HG02678 (cell line): ENCODE results near the gene NPFFR1.

Source experiments
- ATAC-seq: cut with Tn5 transposase; IDR thresholded peaks from one replicate; pipeline ENCODE4 v1.9.1; 2021; ENCODE audit warnings: mild to moderate bottlenecking, moderate library complexity; ENCODE audit not compliant: unreplicated experiment

Gene NPFFR1, protein sequence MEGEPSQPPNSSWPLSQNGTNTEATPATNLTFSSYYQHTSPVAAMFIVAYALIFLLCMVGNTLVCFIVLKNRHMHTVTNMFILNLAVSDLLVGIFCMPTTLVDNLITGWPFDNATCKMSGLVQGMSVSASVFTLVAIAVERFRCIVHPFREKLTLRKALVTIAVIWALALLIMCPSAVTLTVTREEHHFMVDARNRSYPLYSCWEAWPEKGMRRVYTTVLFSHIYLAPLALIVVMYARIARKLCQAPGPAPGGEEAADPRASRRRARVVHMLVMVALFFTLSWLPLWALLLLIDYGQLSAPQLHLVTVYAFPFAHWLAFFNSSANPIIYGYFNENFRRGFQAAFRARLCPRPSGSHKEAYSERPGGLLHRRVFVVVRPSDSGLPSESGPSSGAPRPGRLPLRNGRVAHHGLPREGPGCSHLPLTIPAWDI

DNA sequence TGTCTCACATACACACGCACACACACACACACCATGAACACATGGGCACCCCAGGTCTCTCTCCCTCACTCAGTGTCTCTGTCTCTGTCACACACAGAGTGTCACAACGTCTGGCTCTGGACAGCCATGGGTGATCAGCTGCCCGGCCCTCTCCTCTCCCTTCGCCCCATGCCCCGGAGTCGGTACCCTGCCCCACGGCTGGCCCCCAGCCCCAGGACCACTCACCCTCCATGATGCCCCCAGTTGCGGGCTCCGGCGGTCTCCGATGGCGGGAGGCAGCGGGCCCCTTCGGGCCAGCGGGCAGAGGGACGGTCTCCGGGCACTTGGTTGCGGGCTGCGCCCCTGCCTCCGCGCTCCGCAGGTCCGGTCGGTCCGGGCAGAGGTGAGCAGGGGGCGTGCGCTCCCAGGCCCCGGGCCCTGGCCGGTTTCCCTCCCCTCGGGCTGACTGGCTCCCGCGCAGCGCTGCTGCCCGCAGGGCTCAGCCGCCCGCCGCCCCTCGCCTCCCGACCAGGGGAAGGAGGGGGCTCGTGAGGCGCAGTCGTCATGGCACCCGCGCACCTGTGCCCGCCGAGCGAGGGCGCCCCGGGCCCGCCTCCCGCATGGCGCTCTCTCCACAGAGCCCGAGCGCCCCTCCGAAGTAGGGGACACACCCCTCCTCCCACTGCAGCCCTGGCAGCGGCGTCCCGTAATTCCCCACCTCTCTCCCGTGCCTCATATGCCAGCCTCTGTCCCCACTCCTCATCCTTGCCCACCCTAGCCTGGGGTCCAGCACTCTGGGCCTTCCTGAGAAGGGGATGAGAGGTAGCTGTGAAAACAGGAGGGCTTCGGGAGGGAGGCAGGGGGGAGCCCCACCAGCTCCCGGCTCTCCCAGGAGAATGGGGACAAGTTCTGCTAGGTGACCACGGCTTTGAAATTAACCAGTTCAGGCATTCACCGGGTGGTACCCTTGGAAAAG lies at the start of gene NPFFR1:
TSS of gene NPFFR1 (minus strand) at position 560 of the 955 bp plus-strand sequence. CDS start at position 232, 328 bp downstream.
- no peak for ATAC-seq

DNA sequence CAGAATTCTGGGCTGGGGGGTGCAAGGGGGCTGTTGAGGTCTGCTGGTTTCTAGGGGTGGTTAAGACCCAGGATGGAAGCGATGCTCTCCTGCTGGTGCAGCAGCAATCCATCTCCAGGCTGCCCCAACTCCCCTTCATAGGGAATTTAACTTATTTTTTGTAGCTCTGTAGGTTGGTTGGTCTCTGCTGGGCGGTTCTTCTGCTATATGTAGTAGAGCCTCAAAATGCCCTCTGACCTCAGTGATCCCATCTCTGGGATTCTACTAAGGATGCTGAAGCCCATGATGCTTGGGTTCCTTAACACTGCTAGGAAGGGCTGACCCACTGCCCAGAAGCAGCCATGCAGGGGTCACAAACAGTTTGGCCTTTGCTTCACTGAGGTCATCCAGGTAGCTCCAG lies 49.5 kb upstream of the NPFFR1 start:
- no peak for ATAC-seq

DNA sequence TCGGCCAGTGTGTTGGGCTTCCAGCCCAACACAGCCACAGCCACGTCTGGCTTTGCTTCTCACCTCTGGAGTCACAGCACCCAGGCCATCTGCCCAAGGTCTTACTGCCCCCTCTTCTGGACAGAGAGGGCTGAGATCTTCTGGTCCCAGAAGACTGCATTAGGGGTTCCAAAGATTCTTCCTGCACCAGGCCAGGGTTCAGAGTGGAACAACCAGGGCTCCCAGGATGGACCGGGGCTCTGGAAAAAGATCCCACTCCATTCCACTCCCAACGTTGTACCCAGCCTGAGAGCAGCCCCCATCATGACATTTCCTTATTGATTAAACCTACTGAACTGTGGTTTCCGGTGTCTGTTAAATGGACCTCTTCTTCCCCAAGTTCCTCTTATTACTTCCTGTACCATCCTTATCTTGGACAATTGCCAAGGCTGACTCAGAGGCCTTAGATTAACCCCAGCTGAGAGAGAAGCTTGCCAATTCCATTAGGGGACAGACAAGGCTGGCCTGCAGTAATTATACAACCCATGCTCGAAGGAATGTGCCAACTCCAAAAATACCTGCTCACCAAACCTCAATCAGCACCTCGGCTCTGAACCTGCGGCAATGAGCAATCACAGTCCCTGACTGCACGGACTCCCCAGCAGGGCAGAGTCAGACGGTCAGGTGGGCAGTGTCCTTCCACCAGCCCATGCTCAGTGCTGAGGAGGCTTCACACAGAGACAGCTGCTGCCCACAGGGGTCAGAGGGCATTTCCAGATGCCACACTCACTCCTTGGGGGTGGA lies 47.9 kb upstream of the NPFFR1 start:
- no peak for ATAC-seq

DNA sequence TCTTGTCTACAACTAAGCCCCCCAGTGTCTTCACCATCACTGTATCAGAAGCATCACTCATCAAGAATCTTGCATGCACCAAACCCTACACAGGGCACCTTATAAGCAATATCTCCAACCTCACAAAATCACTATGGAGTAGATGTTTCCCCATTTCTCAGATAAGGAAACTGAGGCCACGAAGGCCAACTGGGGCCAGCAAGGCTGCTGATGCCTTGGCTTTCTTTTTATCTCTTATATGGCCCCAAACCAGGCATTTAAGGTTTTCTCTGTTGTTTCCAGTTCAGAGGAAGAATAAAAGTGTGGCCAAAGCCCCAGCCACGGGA lies 47.3 kb upstream of the NPFFR1 start:
- ATAC-seq: no peak

DNA sequence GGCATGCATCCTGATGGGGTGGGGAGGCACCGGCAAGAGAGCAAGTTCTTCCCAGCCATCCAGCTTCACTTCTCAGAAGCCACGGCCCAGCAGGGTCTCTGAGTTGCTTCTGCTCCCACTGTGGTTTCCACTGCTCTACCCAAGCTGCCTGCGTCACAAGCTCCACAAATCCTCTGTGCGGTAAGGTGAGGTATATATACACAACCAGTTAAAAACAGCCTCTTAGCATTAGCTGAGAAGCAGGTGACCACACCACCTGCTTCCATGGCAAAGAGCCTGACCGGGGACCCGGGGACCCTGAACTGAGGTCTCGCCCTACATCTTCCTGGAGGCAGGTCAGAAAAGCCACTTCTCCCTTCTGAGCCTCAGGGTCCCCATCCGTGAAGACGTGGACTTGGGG lies 46.9 kb upstream of the NPFFR1 start:
- ATAC-seq: no peak

DNA sequence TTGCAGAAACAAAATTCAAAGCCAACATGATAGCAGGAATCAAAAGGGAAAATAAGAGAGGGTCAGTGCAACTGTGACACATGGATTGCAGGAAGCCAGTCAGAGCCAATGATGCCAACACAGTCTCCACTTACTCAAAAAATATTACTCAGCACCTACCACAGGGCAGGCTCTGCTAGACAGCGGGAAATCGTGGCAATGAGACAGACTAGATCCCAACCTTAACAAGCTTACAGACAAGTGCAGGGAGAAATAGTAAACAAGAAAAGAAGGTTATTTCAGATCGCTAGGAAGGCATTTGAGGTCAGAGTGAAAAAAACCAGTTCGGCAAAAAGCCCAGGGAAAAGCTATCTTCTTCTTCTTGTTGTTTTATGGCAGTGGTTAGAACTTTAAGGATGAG lies 45.2 kb upstream of the NPFFR1 start:
- no peak for ATAC-seq

DNA sequence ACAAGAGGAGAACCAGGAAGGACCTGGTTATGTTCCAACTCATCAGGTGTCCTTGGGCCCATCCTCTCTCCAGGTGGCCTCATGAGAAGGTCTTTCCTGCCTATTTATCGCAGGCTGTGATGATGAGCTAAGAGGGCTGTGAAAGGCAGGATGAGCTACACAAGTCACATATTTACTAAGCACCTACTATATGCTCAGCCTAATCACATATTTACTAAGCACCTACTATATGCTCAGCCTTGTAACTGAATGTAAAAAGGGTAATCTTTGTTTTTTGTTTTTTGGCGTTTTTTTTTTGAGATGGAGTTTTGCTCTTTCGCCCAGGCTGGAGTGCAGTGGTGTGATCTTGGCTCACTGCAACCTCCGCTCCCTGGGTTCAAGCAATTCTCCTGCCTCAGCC lies 44.2 kb upstream of the NPFFR1 start:
- ATAC-seq: no peak

DNA sequence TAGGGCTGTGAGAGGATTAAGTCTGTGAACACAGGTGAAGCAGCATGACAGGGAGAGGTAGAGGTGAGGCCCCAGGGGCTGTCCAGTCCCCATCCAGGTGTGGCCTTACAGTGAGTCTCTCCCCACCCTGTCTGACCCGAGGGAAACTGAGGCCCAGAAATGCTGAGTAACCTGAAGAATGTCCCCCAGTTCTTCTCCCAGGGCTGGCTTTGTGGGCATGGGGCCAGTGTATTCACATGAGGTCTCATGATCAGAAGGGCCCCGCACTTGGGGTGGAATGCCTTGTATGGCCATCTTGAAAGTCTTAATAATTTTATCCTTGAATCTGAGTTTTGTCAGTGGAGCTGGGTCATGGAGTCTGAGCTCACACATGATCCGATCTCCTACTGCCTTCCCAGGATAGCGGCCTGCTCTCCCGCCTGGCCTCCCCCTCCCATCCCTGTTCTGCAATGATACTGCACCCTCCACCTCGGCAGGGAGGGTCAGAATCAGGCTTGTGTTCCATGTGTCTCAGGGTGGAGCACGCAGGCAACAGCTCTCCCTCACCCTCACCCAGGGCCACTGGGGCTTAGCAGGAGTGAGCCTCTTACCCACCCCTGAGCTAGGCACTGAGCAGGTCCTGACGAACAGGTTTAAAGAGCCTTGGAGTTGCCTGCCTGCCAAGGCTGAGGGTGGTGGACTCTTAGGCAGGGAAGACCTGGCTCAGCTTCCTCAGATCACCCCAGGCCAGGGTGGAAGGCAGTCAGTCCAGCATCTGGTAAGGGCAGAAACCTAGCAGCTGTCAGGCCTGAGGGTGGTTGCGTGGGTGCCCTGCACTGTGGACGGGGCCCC lies 41.4 kb upstream of the NPFFR1 start:
- no peak for ATAC-seq

DNA sequence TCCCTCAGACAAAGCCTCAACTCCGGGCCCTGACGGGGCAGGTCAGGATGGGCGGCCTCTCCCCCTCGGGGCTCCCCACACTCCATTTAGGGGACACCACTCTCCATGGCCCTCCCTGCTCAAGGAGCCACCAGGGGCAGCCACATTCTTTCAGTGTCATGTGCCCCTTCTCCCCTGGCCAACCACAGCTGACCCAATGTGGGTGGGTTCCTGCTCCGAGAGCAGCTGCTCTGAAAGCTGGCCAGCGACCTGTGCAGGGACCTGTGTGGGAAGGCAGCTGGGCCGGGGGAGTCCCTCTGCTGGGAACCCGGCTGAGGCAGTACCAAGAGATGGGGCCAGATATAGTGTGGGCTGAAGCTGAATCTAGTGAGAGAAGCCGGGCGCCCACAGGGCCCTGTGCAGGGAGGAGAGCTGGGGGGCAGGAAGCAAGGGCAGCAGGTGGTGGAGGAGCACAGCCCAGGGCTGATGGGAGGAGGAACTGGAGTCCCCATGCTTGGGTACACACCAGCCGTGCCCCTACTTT lies 40.6 kb upstream of the NPFFR1 start:
- peak; percentile 84 for ATAC-seq

DNA sequence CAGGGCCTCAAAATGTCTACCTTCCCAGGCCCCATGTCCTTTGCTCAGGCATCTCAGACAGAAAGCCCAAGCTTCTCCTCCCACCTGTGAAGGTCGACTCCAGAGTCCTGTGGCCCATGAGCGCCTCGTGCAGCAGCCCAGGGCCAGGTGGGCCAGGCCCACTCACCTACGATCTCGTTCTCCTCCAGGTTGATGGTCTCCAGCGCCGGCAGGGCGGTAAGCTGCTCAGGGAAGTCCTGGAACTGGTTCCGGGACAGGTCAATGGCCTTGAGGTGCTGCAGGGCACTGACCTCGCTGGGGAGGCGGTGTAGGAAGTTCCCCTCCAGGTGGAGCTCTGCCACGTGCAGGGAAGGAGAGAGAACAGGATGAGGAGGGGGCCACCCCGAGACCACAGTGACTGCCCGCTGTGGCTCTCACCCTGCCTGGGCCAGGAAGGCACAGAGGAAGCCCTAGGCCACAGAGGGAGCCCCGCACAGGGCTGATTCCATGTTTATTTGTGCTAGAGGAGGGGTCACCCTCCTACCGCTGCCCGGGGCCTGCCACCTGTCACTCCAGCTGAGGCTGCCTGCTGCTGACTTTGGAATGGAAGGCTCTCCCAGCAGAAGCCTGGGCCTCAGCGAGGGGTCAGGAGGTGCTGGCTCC lies 40.0 kb upstream of the NPFFR1 start:
- ATAC-seq: no peak

DNA sequence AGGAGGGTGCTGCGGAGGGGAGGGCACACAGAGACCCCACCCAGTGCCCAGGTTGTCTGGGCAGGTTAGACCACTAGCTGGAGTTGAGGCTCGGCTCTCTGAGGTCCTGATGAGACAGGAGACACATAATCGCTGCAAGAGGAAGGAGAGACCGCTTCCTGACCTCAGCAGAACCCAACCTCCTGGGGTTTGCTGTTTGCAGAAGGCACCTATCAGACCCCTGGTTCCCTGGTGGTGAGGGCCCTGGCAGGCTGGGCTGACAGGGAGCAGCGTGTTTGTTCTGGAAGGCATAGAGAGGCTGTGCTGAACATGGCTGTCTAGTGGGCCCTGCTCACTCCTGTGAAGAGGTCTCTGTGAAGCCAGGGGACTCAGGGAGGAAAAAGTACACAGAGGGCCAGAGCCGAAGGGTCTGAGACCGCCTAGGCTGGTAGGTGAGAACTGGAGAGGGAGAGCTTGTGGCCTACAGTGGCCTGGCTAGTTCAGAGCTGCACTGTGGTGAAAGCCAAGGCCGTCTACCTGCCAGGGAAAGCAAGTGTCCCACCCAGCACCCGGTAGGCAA lies 39.4 kb upstream of the NPFFR1 start:
- no peak for ATAC-seq

DNA sequence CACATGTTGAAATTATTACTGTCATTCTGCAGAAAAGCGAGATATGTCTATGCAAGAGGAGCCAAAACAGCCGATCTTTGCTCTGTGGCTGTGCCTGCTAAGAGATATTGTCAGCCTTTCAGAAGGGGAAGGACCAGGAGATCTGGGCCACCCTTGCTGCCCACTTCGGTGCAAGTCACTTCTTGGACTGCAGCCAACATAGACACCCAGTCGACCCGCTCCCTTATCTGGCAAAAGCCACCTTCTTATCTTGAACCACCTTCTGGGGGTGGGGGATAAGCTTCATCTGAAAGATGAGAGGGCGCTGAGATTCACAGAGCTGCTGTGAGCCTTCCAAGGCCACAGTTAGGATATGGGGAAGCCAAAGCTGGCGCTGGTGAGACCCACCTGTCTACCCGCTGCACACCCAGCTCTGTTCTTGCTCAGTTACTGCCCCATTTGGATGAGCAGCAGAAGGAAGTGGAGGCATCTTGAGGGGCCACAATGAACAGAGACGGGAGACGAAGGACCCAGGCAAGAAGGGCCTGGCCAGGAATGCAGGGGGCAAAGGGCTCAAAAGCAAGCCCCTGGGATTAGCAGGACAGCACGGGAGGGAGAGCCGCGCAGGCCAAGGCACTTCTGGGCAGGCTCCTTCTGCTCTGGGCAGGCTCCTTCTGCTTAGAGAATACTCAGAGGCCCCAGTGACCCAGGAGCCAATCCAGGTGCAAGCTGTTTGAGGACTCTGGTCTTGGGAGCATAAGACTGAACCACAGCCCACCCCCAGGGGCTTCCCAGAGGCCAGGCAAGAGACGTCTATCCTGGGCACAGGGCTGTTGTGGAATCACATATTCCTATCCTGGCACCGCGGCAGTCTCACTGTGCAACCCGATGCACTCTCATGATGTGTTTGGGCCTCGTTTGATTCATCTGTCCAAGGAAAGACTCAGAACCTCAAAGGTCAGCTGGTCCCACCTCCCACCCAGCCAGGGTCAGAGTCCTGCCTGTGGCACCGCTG lies 38.4 kb upstream of the NPFFR1 start:
- ATAC-seq: no peak

DNA sequence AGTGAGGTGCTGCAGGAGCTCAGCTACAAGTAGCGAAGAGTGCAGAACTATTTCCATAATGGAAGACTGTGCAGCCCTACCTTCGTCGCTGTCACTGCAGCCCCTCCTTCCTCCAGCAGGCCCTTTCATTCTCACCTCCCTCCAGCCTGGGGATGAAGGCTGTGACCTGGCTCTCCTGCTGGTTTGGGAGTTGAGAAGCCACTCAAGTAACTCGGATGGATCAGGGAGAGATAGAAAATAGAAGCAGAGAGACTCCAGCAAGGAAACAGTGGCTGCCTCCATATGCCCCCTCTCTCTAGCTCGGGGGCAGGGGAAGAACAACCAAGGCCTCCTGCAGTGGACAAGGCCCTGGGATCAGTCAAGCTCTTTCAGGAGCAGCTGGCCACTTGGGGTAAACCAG lies 37.4 kb upstream of the NPFFR1 start:
- no peak for ATAC-seq

DNA sequence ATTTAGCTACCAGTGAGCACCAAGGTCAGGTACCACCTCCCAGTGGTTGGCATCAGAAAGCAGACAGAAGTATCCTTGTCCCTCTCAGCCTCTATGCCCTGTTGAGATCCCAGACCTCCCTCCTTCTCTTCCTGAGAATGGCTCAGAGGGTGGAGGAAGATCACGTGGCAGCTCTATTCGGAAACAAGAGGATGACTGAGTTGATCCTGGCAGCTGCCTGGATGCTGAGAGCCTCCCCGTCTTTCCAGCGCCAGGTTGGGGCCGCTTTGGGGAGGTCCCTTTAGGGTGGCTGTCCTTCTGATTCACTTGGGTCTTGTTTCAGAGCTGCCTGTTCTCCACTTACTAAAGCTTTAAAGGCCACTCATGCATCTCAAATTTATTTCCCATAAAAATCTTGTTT lies 36.9 kb upstream of the NPFFR1 start:
- no peak for ATAC-seq

DNA sequence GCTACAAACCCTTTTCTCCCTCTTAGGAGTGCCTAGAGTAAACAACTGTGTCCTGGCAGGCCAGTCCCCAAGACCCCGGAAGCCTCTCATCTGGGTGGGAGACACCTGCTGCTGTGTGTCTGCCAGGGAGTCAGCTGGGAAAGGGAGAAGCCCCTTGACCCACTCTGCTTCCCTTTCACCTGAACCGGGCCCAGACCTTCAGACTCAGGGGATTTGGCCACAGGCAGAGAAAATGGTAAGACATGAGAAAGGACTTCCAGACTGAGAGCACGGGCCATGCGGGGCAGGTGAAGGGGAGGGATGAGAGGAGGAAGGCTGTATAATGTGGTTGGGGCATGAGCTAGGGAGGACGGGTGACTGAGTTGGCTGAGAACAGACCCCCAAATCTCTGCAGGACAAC lies 36.0 kb upstream of the NPFFR1 start:
- no peak for ATAC-seq

DNA sequence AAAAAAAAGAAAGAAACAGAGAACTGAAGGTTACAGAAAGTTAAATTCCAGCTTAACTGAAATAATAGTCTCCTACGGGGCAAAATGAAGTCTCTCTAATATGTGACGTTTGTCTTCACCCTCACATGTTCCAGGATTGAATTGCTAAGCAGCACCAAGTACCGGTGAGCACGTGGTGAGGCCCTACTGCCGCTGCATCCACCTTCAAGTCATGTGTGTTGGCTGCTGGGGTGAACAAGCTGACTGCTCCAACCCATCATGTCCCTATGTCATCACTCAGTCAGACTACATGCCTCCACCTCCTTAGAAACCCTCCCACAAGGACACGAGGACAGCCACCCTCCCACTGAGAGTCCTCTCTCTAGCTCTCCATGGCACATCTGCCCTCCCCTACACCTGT lies 35.4 kb upstream of the NPFFR1 start:
- no peak for ATAC-seq

DNA sequence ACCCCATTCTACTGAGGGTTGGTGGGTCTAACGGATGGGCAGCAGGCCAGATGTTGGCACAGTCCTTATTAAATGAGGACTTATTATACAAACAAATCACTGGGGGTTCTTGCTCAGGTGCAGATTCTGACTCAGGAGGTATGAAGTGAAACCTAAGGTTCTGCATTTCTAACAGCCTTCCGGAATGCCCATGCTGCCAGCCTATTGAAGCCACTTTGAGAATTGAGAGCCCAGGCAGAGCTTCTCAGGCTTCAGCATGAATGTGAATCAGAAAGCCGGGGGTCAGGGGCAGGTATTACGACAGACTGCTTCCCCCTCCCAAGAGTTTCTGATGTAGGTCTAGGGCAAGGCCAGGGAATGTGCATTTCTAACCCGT lies 34.1 kb upstream of the NPFFR1 start:
- ATAC-seq: no peak

DNA sequence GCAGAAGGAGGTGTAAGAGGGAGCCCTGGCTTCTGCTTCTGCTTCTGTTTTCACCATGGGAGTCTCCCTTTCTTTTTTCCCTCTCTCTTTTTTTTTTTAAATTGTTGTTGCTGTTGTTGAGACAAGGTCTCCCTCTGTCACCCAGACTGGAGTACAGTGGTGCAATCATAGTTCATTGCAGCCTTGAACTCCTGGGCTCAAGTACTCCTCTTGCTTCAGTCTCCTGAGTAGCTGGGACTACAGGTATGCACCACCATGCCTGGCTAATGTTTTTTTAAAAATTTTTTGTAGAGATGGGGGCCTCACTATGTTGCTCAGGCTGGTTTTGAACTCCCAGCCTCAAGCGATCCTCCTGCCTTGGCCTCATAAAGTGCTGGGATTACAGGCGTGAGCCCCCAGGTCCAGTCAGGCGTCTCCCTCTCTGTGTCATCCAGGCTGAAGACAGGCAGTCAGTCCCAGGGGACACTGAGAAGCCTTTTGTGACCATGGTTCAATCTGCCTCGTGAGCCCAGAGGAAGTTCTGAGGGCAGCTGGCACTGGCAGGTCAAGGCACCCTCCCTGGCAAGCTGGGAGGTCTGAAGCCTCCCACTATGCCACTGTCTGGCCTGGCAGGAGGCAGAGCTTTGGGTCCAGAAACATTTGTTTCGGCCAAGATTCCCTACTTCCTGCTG lies 33.6 kb upstream of the NPFFR1 start:
- ATAC-seq: no peak
